Stimulated activated naive CD4-positive, alpha-beta T cell (primary cell): ENCODE measurements around the gene POLR2H.

ENCODE experiments used
- DNase-seq, 6 experiments: peaks; one replicate each; lab custom pipeline; 2025; lab: John Stamatoyannopoulos, UW

The POLR2H gene

GRCh38 chr3:184387174-184387714 is 25.7 kb downstream of the POLR2H start:
- no peak for DNase-seq

GRCh38 chr3:184388164-184388935 is 26.8 kb downstream of the POLR2H start:
- no peak for DNase-seq

- no peak for DNase-seq
Measured at GRCh38 chr3:184388936-184389230, 27.4 kb downstream of the POLR2H start.

- no peak for DNase-seq
Measured at GRCh38 chr3:184389384-184389783, 27.9 kb downstream of the POLR2H start.

- no peak for DNase-seq
Measured at GRCh38 chr3:184389935-184390528, 28.5 kb downstream of the POLR2H start.

- no peak for DNase-seq
Measured at GRCh38 chr3:184391266-184391665, 29.8 kb downstream of the POLR2H start.

GRCh38 chr3:184395320-184395660 is 33.8 kb downstream of the POLR2H start:
- no peak for DNase-seq

- no peak for DNase-seq
Measured at GRCh38 chr3:184399410-184399809, 37.9 kb downstream of the POLR2H start.

GRCh38 chr3:184405075-184406030 is 43.8 kb downstream of the POLR2H start:
- DNase-seq: no peak

GRCh38 chr3:184409331-184409926 is 47.9 kb downstream of the POLR2H start:
- no peak for DNase-seq

- no peak for DNase-seq
Measured at GRCh38 chr3:184409946-184410500, 48.5 kb downstream of the POLR2H start.

- DNase-seq: no peak
Measured at GRCh38 chr3:184414418-184415202, 53.1 kb downstream of the POLR2H start.

- DNase-seq: no peak
Measured at GRCh38 chr3:184415203-184415490, 53.6 kb downstream of the POLR2H start.

GRCh38 chr3:184417619-184418327 is 56.3 kb downstream of the POLR2H start:
- DNase-seq: peak; percentile 38 to 77 (median 58)
